ENCODE data around the gene SWT1. TPM values are rescaled to one million over a fixed set of nuclear protein-coding genes. Genes with fewer than 3 reads are reported as not detected.
A peak's percentile ranks its signal among the peaks of the same experiment; 100 is the strongest.

SWT1 gene
- total RNA-seq, 1 experiment from 2014 or later: 3.6 TPM

DNA sequence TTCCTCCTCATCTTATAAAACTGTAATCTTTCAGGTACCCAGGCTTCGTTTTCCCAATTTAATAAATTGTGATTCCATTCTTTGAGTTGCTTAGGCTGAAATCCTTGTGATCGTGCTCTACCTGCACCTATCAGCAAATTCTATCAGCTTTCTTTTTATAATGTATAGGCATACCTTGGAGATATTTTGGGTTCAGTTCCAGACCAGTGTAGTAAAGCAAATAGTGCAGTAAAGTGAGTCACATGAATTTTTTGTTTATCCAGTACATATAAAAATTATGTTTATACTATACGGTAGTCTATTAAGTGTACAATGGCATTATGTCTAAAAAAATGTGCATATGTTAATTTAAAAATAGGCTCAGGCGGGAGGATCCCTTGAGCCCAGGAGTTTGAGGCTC is 5.5 kb downstream of the SWT1 start:
- Histone ChIP-seq H4K20me1 (ENCODE audit: insufficient read depth) (no peaks in the 10 kb centered on the region), H3K4me1 (replicated peaks; ENCODE audit: insufficient read depth) (0 out of 2 replicates have a peak, but pooled peaks cover 6% of the 10 kb centered on the region), H3K27me3 (ENCODE audit: insufficient read depth, low read depth) (no peaks in the 10 kb centered on the region), H3K36me3 (ENCODE audit: low read depth) (no peaks in the 10 kb centered on the region), H3F3A (ENCODE audit: insufficient read depth, low read depth) (no peaks in the 10 kb centered on the region), H3K4me2 (no peak overlapping the region), H3K79me2 (ENCODE audit: low read depth) (0 out of 2 replicates have a peak, but pooled peaks cover 4% of the 10 kb centered on the region), H3K9me2 (ENCODE audit: insufficient read depth) (no peaks in the 10 kb centered on the region), H3K9me3 (ENCODE audit: insufficient read depth, low read depth) (no peaks in the 10 kb centered on the region), H3K27ac (no peak overlapping the region), H3K4me3 (no peak overlapping the region), H2AFZ (no peak overlapping the region)
- no peak for DNase-seq
- BruUV-seq (replicated peaks): no TSS peak
- ChIA-PET CTCF (no interaction called here), POLR2A (ENCODE audit: unreplicated experiment) (no interaction called here)
- no peak for TF ChIP-seq EZH2 (IDR thresholded peaks at IDR 0.05; ENCODE audit: low read depth)
- TF ChIP-seq, protein P1, sequence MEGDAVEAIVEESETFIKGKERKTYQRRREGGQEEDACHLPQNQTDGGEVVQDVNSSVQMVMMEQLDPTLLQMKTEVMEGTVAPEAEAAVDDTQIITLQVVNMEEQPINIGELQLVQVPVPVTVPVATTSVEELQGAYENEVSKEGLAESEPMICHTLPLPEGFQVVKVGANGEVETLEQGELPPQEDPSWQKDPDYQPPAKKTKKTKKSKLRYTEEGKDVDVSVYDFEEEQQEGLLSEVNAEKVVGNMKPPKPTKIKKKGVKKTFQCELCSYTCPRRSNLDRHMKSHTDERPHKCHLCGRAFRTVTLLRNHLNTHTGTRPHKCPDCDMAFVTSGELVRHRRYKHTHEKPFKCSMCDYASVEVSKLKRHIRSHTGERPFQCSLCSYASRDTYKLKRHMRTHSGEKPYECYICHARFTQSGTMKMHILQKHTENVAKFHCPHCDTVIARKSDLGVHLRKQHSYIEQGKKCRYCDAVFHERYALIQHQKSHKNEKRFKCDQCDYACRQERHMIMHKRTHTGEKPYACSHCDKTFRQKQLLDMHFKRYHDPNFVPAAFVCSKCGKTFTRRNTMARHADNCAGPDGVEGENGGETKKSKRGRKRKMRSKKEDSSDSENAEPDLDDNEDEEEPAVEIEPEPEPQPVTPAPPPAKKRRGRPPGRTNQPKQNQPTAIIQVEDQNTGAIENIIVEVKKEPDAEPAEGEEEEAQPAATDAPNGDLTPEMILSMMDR (conservative IDR thresholded peaks at IDR 0.05): no peak
- intact Hi-C loops (cut with micrococcal nuclease; ENCODE audit: unreplicated experiment): no loop called here

DNA sequence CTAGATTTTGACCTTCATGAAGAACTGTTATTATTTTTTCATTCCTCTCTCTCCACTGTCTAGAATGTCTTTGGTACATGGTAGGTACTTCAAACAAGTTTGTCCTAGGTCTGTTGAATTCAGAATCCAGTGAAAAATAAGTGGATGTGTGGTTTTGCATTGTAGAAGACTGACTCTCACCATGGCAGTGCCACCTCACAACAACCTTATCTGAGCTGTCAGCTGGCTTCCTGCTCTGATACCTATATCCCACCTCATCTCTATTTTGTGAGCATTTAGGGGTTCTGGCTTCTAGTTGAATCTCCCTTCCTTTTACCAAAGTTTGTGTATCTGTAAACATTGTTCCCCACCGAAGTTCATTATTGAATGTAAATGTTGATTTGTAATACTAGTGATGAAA is 9.1 kb downstream of the SWT1 start:
- no peak overlapping the region for H3K4me3 ChIP-seq
- BruUV-seq (replicated peaks): no TSS peak
- intact Hi-C loops (cut with micrococcal nuclease; ENCODE audit: unreplicated experiment): no loop called here
- no peaks in the 10 kb centered on the region for H3K4me1 ChIP-seq (replicated peaks; ENCODE audit: insufficient read depth)
- no peaks in the 10 kb centered on the region for H3K9me2 ChIP-seq (ENCODE audit: insufficient read depth)
- H2AFZ ChIP-seq: no peak overlapping the region
- no peak for DNase-seq
- CTCF ChIA-PET: no interaction called here
- POLR2A ChIA-PET (ENCODE audit: unreplicated experiment): no interaction called here
- no peaks in the 10 kb centered on the region for H3K36me3 ChIP-seq (ENCODE audit: low read depth)
- no peaks in the 10 kb centered on the region for H3F3A ChIP-seq (ENCODE audit: insufficient read depth, low read depth)
- H3K27me3 ChIP-seq (ENCODE audit: insufficient read depth, low read depth): no peaks in the 10 kb centered on the region
- TF ChIP-seq, protein P1 (conservative IDR thresholded peaks at IDR 0.05): no peak
- no peak for TF ChIP-seq EZH2 (IDR thresholded peaks at IDR 0.05; ENCODE audit: low read depth)
- no peak overlapping the region for H3K27ac ChIP-seq
- no peaks in the 10 kb centered on the region for H4K20me1 ChIP-seq (ENCODE audit: insufficient read depth)
- no peaks in the 10 kb centered on the region for H3K9me3 ChIP-seq (ENCODE audit: insufficient read depth, low read depth)
- H3K4me2 ChIP-seq: no peak overlapping the region
- H3K79me2 ChIP-seq (ENCODE audit: low read depth): no peaks in the 10 kb centered on the region

- Histone ChIP-seq H3K36me3 (ENCODE audit: low read depth) (no peaks in the 10 kb centered on the region), H2AFZ (no peak overlapping the region), H4K20me1 (ENCODE audit: insufficient read depth) (no peaks in the 10 kb centered on the region), H3K27ac (no peak overlapping the region), H3K9me2 (ENCODE audit: insufficient read depth) (no peaks in the 10 kb centered on the region), H3K79me2 (ENCODE audit: low read depth) (no peaks in the 10 kb centered on the region), H3K4me1 (replicated peaks; ENCODE audit: insufficient read depth) (no peaks in the 10 kb centered on the region), H3K4me3 (no peak overlapping the region), H3K4me2 (no peak overlapping the region), H3F3A (ENCODE audit: insufficient read depth, low read depth) (no peaks in the 10 kb centered on the region), H3K9me3 (ENCODE audit: insufficient read depth, low read depth) (no peaks in the 10 kb centered on the region), H3K27me3 (ENCODE audit: insufficient read depth, low read depth) (no peaks in the 10 kb centered on the region)
- ChIA-PET POLR2A (ENCODE audit: unreplicated experiment) (no interaction called here), CTCF (interaction anchor here (0.6 to 1.7 kb wide), 9 partner anchors 12 to 1128 kb away, joined by 3 to 5 read pairs (median 3); partner anchors contain the start of genes SWT1 and TRMT1L)
- BruUV-seq (replicated peaks): no TSS peak
- TF ChIP-seq EZH2 (IDR thresholded peaks at IDR 0.05; ENCODE audit: low read depth): no peak
- TF ChIP-seq, protein P1 (conservative IDR thresholded peaks at IDR 0.05): peak; percentile 79
- intact Hi-C loops (cut with micrococcal nuclease; ENCODE audit: unreplicated experiment): loop anchor here (1.0 kb wide), 2 partner anchors 184 to 365 kb away; no protein-coding TSS in a partner anchor
- DNase-seq: peak in 1 of 2 experiments; percentile 30
Measured at GRCh38 chr1:185170291-185170848, 13.4 kb downstream of the SWT1 start.
